NCI-H128 (cell line): ENCODE measurements around the gene LBH.
"Not testable (repeated sequence)": the region's sequence is repeated elsewhere in the genome, so short reads cannot be mapped to it uniquely, and the experiment has no call there.

Experiments used
- DNase-seq: peaks from one replicate; lab custom pipeline; 2025; ENCODE audit not compliant: unreplicated experiment; lab: John Stamatoyannopoulos, UW

Gene LBH

GRCh38 chr2:30255466-30256408 is 24.4 kb downstream of the LBH start:
- no peak for DNase-seq

- no peak for DNase-seq
Observed at GRCh38 chr2:30257266-30258214, 26.2 kb downstream of the LBH start.

DNA sequence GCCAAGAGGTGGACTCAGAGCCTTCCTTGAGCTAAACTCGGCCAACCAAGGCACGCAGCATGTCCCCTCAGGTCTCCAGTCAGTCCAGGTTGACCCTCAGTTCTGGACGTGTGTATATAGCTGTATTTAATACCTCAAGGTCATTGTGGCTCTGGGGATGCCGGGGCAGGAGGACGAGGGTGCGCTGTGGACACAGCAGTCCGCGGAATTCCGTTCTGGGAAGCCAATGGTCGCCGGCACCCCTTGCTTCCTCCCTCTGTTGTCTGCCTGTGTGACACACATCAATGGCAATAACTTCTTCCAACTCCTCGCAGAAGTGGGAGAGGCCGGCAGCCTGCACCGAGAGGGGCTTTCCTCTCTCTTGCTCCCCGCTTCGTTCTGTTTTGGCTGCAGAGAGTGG is 27.7 kb downstream of the LBH start:
- no peak for DNase-seq

GRCh38 chr2:30259827-30260679 is 28.7 kb downstream of the LBH start:
- no peak for DNase-seq

DNA sequence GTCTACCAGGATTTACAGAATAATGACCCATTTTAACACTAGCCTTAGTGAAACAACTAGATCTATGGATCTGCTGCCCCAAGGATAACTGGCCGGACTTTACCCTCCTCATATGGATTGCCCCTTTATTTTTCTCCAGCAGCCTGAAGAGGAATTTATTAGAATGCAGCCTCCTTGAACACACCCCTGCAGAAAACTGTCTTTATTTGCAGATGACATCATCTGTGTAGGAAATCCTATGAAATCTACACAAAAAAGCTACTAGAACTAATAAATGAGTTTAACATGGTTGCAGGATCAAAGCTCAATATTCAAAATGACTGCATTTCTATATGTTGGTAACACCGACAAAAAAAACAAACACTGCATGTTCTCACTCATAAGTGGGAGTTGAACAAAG is 29.6 kb downstream of the LBH start:
- DNase-seq, result no peak

- DNase-seq, result no peak
Observed at GRCh38 chr2:30261695-30262211, 30.4 kb downstream of the LBH start.

GRCh38 chr2:30262716-30263309 is 31.5 kb downstream of the LBH start:
- no peak for DNase-seq

DNA sequence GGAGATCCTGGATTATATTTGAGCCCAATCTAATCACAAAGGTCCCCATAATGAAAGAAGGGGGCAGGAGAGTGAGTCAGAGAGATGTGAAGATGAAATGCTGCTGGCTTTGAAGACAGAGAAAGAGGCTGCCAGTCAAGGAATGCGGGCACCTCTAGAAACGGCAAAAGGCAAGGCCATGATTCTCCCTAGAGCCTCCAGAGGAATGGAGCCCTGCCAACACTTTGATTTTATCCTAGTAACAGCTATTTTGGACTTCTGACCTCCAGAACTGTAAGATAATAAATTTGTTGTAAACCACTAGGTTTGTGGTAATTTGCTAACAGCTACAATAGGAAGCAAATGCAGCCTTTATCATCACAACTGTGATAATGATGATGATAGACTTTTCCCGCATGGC is 32.9 kb downstream of the LBH start:
- DNase-seq, result no peak

- DNase-seq, result no peak
Observed at GRCh38 chr2:30265052-30266015, 34.0 kb downstream of the LBH start.

DNA sequence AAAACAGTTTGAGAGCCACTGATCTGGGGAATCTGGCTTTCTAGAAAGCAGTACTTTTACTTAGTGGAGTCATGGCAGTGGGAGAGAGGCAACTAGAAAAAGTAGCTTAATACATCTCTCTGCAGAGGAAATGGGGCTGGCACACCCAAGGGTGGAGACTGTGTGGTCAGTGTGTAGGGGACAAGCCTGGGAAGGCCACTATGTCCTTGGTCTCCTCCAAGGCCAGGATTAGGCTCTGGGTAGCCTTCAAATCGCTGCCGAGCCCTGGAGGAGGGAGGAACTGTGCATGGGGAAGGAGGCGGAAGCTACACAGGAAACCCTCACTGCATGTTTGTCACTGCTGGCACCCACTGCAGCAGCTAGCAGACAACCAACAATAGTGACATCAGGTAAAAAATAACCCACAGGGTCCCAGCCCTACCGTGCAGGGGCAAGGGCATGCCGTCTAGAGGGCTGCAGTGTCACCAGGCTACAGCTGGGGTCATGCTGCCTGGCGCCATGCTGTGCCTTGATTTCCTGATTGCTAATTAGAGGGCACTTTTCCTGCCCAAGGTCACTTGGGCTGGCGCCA is 34.8 kb downstream of the LBH start:
- DNase-seq, result no peak

- no peak for DNase-seq
Observed at GRCh38 chr2:30266705-30267104, 35.4 kb downstream of the LBH start.

DNA sequence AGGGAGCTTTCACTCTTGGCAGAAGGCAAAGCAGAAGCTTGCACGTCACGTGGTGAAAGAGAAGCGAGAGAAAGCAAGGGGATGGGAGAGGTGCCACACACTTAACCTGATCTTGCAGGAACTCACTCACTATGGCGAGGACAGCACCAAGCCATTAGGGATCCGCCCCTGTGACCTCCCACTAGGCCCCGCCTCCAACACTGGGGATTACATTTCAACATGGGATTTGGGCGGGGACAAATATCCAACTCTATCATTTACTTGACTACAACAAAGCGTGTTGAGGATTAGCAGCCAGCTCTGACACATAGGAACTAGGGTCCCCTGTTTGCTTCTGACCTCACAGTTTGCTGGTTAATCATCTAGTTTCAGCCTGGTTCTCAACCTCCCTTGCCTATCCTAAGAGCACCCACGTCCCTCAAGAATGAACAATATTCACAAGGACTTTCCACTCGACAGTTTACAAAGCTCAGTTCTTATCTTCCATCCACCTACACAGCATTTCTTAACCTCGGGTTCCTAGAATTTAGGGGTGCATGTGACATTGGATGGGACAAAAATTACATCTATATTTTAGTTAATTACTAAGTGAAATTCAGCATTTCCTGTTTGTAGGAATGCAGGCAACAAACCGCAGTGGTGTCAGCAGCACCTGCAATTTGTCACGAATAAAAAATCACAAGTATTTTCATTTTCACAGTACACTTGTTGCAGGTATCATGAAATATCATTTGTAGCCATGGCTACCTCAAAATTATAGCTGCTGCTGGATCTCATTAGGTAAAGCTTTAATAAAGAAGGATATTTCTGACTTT is 36.0 kb downstream of the LBH start:
- DNase-seq, result no peak

- DNase-seq, result no peak
Observed at GRCh38 chr2:30268296-30268871, 37.0 kb downstream of the LBH start.

GRCh38 chr2:30269114-30269770 is 37.9 kb downstream of the LBH start:
- DNase-seq, result not testable (repeated sequence)

- DNase-seq, result no peak
Observed at GRCh38 chr2:30269771-30270145, 38.4 kb downstream of the LBH start.

DNA sequence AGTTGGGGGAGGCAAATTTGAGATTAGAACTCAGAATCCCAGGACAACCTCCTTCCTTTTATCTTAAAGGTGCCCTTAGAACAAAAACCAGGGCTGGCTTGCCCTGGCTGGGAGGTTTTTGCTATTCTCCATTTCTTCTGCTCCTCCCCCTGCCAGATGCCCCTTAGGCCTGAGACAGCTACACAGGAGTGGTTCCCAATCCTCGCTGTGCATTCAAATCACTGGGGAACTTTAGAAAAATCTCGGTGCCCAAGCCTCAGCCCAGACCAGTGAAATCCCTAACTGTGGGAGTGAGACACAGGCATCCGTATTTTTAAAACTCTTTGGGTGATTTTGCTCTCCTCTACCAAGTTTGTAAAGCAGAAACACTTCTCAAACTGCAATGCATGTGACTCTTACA is 38.8 kb downstream of the LBH start:
- DNase-seq, result no peak

DNA sequence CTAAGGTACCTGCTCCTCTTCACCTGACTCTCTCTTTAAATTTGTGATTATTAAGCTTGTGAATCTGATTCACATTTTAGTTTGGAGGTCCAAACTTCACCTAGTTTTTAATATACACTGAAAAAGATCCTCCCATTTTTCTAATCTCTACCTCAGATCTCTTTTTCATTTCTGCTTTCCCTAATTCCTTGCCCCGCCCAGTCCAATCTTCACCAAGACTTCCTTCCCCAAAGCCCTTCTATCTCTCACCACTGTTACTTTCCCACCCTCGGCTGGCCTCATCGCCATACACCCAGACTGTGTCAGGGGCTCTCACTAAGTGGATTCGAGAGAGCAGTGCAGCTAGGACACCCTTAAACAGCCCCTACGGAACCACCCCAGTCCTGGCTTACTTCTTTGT is 40.0 kb downstream of the LBH start:
- DNase-seq, result no peak
